NT2/D1 (cell line): ENCODE data around the gene CARD9.
"Not testable (repeated sequence)": the region's sequence is repeated elsewhere in the genome, so short reads cannot be mapped to it uniquely, and the experiment has no call there.

Experiments
- YY1 ChIP-seq: IDR thresholded peaks from 2 replicates; pipeline ENCODE4 v1.6.1; 2011; ENCODE audit not compliant: insufficient read length, insufficient read depth
- ZNF274 ChIP-seq: IDR thresholded peaks from 2 replicates; pipeline ENCODE4 v1.6.1; 2011; ENCODE audit warnings: mild to moderate bottlenecking, low read depth, low read length

- TF ChIP-seq ZNF274, YY1: not testable (repeated sequence)
These were observed 33.6 kb upstream of the CARD9 start for GRCh38 chr9:136407061-136407460.
